Right renal pelvis (tissue), 4 donors: ENCODE data around the gene FAM13A. TPM values are rescaled to one million over a fixed set of nuclear protein-coding genes. Genes with fewer than 3 reads are reported as not detected.

Experiments
- DNase-seq, 4 donors: peaks; one replicate each; pipeline ENCODE4 v3.0.0-alpha.2; 2013; ENCODE audit warnings: low read depth in 4 of 4, low spot score in 3 of 4, missing footprints in 1 of 4
- polyA plus RNA-seq, 4 donors: library from polyadenylated mRNA; unstranded; fragments of 120-200 nt; gene quantifications; one replicate each; pipeline ENCODE4 v1.2.1, GENCODE V29; 2013; ENCODE audit not compliant: insufficient read length in 4 of 4

FAM13A gene
- polyA plus RNA-seq, 4 donors = 30.8 to 34.0 (median 33.6) TPM

DNA sequence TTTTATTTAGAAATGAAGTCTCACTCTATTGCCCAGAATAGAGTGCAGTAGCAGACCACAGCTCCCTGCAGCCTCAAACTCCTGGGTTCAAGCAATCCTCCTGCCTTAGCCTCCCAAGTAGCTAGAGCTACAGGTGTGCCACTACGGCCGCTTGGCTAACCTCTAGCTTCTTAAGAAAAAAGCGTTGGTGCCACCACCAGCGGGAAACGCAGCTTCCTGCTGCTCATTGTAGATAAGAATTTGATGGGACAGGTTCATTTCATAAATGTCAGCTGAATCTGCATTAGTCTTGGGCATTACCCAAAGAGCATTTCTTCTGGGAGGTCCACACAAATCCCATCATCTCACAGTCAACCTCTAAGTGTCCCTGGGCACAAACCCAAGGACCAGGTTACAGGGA, 326.2 kb downstream of the FAM13A start:
- no peak for DNase-seq

DNA sequence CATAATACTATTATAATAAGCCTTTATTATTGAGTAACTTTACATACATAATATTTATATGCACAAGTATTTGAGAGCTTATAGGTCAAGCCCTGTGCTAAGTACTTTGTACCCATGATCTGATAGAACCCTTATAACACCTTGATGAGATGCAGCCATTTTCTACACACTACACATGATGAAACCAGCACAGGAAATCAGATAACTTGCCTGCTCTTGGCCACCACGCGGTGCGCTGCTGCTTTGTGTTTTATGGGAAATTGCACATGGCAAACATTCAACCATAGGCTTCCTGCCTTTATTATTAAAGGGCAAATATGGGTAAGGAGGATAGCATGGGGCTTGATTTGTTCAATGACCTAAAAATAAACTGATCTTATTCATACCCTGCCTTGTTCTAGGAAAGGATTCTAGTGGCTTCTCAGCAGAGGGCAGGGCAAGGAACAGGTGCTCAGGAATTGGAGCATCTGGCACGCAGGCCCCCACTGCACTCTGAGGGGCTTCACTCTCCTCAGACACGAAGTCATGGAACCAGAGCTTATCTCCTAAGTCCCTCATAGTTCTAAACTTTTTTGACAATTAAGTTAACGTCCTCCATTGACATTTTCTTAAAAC, 327.7 kb downstream of the FAM13A start:
- DNase-seq = no peak

DNA sequence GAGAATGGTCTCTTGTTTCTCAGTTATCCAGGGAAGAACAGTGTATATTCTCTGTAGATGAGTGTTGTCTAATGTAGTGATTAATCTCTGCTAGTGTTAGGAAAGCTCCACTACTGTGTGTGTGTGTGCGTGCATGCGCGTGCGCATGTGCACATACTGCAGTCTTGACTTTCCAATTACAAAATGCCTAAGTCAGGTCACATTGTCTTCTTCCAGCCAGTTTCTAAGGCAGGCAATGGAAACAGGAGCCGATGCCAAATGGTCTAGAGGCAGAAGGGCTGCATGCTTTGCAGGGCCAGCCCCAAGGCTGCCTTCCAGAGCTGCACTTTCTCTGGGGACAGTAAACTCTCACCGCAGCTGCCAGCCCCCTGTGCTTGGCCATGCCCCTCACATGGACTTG, 328.8 kb downstream of the FAM13A start:
- DNase-seq = no peak

DNA sequence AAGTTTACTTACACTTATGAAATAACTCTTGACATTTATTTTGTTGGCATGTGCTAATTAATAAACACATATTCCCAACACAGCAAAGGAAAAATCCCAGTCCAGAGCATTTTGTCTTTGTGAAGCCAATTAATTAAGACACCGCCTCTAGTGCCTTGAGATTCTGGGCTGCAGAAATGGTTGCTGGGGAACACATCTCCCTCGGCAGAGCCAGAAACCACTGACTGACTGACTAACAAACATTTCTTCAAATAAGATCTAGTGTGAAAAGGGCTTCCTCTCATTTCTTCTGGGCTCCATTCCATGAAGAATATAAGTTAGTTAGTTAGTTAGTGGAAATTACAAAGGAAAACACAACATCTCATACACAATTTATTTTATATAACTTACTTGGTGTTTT, 331.0 kb downstream of the FAM13A start:
- no peak for DNase-seq

DNA sequence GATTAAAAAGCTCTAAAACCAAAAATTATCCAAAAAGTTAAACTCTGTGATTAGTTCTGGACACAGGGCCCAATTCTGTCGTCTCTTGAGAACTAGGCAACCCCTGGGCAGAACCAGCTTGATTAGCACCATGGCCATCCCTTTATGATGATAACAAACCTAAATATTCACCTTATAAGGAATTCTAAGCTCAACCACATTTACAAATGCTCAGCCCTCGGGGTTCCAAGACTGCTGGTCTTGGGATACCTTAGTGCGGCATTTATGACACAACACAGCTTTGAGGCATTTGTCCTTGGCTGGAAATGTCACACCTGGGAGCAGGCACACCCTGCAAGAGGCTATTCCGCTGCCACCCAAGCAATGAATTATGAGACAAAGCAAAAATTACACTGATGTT, 331.8 kb downstream of the FAM13A start:
- DNase-seq = no peak

DNA sequence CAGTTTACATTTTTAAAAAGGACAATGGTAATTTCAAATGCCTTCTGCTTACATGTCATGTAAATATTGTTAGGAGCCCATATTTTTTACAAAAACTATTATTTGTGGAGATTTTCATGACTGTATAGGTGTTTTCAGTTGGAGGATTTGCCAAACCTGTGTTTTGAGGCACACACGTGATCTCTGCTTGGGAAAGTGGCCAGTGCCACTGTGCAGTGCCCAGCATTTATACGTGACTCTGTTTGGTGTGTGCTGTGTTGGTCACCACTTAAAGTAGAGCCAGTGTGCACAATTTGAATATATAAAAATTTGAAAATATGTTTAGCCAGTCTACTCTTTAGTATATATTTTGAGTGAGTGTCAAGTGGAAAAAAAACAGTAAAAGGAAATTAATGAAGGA, 332.6 kb downstream of the FAM13A start:
- DNase-seq = no peak

DNA sequence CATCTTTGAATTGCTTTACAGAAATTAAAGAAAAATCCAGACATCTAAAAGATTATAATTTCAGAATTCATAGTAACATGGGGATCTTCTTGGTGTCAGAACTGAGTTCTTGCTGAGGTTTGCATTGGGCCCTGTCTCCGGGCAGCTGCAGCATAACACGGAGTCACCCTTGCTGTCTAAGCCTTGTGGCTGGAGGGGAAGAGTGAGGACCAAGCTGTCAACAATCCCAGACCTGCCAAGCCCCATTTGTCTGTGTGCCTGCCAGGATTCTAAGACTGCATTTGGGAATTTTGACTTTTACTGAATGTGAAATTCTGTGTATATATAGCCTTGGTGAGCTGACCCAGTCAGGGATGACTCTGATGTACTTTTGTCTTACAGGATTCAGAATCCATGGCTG, 334.2 kb downstream of the FAM13A start:
- DNase-seq = no peak

DNA sequence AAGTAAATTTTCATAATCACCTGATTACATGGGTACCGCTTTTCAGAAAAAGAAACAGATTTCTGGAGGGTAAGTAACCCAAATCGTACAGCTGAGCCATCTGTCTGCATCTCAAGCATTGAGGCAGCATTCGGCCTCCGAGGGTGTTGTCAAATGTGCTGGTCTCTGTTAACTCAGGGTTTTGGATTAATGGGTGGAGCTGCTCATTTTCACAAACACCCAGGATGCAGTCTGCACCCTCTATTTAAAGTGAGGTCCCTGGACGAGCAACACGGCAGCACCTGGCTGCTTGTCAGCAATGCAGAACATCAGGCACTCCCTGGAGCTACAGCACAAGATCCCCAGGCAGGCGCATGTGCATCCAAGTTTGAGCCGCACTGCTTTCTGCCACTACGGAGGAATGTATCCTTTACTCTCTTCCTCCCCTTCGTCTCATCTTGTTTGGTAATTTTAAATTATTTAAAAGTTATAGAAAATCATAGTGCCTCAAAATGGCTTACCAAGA, 334.7 kb downstream of the FAM13A start:
- DNase-seq = no peak

DNA sequence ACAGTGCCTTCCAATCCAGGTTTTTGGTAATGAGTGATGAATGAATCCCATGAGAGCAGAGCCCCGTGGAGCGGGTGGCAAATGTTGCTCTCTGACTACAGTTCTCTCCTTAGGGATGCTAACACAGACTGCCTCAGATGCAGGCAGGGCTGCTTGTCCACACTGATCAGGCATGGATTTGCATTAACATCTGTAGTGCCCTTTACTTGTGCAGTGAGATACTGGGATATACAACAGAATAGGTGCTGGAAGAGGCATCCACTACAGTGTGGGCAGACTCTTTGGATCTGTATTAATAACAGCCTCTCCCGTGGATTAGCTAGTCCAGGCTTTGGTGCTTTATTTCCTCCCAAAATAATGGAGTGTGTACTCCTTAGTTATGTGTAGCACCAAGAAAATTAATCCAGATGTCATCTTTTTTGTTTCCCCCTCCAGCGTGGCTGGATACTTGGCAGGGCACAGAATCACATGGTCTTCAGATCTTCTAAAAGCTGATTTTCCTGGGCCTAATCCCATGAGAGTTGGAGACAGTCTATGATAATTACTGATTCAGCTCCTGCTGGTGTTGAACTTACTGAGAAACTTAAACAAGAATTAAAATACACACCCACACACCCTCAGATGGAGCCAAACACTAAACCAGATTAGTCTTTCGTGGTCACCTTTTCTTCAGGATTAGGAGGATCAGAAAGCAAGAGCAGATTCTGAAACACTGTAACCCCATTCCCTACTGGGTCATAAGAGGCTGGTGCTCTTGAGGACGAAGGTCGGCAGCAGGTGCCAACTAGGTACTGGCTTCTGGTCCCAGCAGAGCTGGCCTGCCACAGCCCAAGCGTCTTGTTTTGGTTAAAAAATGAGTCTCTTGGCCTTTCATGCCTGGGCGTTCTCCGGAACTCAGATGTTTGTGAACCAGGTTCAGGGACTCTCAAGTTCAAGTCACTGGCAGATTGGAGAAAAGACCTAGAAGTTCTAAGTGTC, 336.2 kb downstream of the FAM13A start:
- DNase-seq = no peak

DNA sequence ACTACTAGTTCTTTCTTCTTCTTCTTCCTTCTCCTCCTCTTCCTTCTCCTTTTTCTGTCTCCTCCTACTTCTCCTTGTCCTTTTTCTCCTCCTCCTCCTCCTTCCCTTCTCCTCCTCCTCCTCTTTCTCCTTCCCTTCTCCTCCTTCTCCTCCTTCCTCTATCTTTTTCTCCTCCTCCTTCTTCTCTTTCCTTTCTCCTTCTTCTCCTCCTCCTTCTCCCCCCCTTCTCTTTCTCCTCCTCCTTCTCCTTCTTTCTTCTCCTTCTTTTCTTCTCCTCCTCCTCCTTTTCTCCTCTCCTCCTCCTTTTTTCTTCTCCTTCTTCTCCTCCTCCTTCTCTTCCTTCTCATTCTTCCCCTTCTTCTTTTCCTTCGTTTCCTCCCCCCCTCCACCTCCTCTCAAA, 337.6 kb downstream of the FAM13A start:
- DNase-seq = no peak

DNA sequence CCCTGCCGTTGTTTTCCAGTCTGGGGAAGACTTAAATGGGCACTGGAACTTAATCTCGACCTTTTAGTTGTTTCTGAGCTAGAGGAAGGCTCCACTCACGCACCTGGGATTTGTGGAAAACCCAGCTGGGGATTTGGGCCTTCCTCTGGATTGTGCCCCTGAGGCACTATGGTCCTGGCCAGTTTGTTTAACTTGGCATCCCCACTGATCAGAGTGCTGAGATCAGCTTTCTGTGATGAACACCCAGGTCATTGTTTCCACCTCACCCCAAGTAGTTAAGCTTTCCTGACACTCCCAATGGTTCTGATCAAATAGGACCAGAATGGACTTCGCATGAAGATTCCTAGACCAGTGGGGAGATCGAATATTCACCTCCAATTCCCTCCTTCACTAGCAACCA, 338.9 kb downstream of the FAM13A start:
- no peak for DNase-seq

DNA sequence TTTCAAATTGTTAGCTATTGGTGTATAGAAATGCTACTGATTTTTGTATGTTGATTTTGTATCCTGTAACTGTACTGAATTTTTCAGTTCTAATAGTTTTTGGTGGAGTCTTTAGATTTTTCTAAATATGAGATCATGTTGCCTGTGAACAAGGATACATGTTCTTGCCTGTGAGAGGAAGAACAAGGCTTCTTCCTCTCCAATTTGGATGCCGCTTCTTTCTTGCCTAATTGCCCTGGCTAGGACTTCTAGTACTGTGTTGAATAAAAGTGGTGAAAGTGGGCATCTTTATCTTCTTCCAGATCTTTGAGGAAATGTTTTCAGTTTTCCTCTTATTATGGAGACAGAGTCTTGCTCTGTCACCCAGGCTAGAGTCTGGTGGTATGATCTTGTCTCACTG, 343.2 kb downstream of the FAM13A start:
- DNase-seq = no peak

DNA sequence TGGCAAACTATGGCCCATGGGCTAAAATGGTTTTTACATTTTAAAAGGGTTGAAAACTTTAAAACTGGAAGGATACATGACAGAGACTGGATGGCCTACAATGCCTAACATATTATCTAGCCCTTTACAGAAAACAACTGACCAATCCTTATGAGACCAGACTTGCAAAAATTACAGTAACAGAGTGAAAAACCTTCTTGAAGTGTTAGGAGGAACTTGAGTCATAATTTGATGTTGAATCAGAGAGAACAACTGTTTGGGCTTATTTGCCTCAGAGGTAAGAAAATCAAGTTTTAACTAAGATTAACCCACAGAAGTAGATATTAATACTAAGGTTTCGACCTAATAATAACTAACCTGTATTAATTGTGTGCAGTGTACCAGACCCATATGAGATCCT, 347.0 kb downstream of the FAM13A start:
- DNase-seq = no peak

DNA sequence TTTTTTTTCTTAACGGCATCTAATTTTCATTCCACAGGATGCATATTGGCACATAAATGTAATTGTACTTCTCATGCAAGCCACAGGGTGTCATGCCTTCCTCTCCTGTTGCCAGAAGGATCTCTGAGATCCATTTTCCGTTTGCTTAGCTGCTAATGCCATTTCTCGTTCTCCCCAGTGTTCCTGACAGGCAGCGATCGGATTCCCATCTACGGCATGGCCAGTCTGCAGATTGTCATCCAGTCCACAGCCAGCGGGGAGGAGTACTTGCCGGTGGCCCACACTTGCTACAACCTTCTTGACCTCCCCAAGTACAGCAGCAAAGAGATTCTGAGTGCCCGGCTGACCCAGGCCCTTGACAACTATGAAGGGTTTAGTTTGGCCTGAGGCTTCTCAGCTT, 350.4 kb downstream of the FAM13A start:
- peak in 1 of 4 donors; percentile 22 for DNase-seq

DNA sequence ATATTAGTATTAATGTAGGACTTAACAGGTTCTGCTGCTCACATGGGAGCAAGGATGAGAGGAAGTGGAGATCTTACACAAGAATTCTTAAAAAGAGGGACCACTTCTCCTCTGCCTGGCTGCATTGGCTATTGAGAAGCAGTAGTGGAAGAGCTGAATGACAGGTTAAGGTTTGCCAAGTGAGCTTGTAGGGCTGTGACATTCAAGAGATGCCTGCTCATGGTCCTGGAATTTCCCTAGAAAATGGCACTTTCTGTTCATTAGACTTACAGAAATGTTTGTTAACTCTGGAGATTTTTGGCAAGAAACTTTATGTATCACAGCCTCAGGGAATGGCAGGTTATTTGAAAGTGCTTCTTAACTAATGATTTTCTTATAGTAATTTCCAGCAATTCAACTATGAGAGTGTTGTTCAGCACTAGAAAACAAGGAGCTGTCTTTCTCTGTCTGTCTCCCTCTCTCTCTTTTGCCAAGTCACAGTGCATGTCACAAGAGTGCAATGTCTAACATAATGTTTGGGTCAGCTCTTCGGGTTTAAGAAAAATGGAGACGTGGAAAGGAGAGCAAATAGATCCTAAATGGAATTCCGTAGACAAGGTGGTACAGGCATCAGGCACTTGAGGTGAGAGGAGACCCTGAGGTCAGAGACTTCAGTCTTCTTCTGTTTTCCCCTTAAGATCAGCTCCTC, 351.0 kb downstream of the FAM13A start:
- no peak for DNase-seq

DNA sequence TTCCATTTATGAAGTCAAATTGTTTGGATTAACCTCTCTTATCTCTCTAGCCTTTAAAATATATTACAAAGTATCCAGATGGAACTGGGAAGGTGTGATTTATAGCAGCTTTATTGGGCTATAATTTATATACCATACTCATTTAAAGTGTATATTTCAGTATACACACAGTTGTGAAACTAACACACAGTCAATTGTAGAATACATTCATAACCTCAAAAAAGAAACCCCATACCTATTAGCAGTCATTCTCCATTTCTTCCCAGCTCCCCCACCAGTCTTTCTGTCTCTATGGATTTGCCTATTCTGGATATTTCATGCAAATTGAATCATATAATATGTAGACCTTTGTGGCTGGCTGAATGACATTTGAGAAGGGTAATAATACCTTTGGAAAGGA, 351.8 kb downstream of the FAM13A start:
- no peak for DNase-seq

DNA sequence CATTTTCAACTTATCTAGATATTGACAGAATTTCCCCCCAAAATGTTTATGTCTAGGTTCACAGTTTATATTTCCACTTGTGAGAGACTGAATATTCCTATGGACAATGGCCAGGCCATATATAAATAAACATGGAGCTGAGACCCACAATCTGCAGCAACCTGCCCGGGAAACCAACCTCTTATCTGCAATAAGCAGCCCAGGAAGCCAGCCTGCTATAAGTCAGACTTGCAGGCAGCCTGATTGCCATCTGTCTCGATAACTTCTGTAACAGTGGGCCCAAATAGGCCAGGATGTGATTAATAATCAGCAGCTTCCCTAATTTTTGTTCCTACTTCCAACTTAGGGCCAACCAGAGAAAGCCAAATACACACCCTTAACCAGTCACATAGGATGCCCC, 354.2 kb downstream of the FAM13A start:
- no peak for DNase-seq

DNA sequence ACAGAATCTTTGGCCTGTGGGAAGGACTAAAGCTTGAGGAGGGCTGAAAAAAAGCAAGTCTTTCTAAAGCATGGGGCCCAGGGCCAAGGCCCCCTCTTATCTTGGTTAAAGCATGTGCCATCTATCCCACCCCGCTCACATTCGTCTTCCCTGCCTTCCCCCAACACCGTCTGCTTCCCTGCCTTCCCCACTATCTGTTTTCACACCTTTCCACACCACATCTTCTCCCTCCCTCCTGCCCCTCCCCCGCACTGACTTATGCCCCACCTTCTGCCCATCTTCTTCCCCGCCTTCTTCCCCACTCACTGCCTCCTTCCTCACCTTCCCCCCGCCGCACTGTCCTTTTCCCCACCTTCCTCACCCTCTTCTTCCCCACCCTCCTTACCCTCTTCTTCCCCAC, 358.5 kb downstream of the FAM13A start:
- no peak for DNase-seq

DNA sequence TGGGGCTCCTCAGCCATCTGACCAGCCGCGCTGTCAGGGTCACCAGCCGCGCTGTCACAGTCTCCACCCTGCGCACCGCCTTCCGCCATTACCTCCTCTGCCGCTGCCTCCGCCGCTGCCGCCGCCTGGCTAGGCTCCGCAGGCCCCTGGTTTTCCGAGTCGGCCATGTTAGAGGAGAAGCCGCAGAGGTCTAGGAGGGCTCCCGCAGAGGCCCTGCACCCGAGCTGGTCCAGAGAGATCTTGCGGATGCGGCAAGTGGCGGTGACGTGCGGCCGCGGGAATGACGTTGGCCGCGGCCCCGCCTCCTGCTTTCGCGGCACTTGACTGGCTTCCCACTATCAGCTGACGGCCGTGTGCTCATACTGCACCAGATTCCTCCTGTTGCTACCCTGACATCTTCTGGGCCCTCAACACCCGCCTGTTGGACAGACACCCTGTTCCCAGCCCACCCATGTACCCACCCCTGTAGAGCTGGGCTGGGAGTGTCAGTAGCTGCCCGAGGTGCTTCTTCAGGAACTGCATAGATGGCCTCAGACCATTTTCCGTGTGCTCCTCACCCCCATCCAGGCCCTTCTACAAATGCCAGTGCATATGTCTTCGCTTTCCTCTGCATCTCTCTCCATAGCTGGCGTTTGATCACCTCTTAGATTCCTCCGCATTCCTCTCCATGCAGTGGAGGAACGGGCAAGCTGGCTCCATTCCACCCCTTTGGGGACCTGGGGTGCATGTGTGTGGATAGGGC, 359.2 kb downstream of the FAM13A start, which contains the start of gene NAP1L5:
Gene NAP1L5 (minus strand): TSS at position 242 of the 742 bp plus-strand sequence. CDS start 75 bp downstream, at position 167.
- DNase-seq = no peak

DNA sequence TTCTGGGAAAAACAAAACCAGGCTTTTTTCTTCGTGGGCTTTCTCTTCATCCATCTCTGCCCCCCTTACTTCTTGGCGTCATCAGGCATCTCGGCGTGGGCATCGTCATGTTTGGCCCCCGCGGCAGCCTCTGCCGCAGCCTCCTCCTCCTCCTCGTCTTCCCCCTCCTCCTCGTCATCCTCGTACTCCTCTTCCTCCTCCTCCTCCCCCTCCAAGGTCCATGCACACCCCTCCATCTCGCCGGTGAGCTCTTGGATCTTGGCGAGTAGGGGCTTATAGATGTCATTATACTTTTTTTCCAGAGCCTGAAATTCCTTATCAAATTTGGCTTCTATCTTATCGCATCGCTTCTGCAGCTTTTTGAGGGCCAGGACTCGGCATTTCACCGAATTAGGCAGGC, 359.8 kb downstream of the FAM13A start:
- no peak for DNase-seq

DNA sequence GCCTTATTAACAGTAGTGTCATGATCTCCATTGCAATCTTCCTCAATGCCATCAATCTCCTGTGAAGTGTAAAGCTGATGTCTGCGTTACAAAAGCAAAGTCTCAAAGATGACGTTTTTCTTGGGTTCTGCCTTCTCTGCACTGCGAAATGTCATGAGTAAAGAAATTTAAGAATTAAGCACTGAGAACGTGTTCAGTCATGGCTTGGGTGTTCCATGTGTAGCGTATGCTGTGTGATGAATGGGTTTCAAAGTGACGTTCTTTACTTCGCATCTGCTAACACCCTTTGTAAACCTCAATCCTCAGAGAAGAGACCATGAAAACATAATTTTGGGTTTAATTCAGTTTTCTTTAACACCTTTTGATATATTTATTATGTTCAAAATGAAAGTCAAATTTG, 360.4 kb downstream of the FAM13A start:
- no peak for DNase-seq
